Kidney capillary endothelial cell (primary cell): ENCODE data around the gene EPC2.

Experiments used
- DNase-seq: peaks from one replicate; pipeline ENCODE4 v3.0.0-alpha.2; 2018; ENCODE audit warnings: low spot score

The EPC2 gene

GRCh38 chr2:148814143-148814859 lies 169.8 kb downstream of the EPC2 start:
- no peak for DNase-seq

GRCh38 chr2:148814860-148815419 lies 170.4 kb downstream of the EPC2 start:
- DNase-seq: no peak

GRCh38 chr2:148816176-148816575 lies 171.6 kb downstream of the EPC2 start:
- no peak for DNase-seq

DNA sequence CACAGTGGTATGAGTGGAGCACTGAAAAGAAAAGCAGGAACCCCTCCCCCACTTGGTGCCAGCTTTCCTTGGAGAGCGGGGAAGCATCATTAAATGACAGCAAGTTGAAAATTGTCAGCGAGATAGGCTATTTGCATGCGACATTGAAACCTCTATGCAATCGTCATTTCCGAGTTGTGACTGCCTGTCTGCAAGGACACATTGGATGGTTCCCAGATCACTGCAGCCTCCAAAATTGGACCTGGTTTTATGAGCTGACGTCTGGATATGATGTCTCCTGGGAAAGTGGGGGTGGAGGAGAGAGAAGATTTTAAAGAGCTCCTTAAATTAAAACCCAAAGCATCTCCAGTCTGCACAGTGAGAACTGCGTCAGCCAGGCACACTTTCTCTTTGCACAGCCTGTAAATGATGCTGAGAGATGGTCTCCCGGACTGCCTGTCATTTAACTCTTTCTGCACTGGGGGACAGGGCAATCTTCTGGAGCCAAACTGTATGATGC lies 172.7 kb downstream of the EPC2 start:
- DNase-seq: no peak

GRCh38 chr2:148819019-148819585 lies 174.6 kb downstream of the EPC2 start:
- DNase-seq: no peak

DNA sequence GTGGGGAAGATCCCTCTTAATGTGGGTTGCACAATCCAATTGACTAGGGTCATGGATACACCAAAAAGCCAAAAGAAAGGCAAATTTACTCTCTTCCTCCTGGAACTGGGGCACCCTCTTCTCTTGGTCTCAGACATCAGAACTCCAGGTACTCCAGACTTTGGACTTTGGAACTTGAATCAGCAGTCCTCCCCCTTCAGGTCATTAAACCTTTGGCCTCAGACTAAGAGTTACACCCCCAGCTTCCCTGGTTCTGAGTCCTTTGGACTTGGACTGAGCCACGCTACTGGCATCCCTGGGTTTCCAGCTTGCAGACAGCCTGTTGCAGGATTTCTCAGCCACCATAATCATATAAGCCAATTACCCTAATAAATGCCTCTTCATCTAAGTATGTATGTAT lies 179.6 kb downstream of the EPC2 start:
- DNase-seq: no peak

GRCh38 chr2:148826791-148827190 lies 182.2 kb downstream of the EPC2 start:
- no peak for DNase-seq

DNA sequence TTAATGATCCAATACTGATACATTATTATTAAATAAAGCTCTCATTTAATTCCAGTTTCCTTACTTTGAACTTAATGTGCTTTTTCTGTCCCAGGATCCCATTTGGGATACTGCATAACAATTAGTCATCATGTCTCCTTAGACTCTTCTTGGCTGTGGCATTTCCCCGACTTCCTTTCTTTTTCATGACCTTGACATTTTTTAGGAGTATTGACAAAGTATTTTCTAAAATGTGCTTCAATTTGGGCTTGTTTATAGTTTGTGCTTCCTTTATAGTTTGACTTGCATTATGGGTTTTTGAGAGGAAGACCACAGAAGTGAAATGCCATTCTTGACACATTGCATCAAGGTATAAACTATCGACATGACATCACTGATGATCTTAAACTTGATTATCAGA lies 184.4 kb downstream of the EPC2 start:
- DNase-seq: peak; percentile 69

- DNase-seq: no peak
These were observed 185.1 kb downstream of the EPC2 start for GRCh38 chr2:148829618-148830017.

GRCh38 chr2:148832637-148833036 lies 188.1 kb downstream of the EPC2 start:
- no peak for DNase-seq
